Measurements from ENCODE around the gene MACROD2.
"Not testable (repeated sequence)": the region's sequence is repeated elsewhere in the genome, so short reads cannot be mapped to it uniquely, and the experiment has no call there.

The MACROD2 gene

GRCh38 chr20:15077733-15078250, 1082.5 kb downstream of the MACROD2 start:
- no peak for DNase-seq

GRCh38 chr20:15079594-15080340, 1084.5 kb downstream of the MACROD2 start:
- DNase-seq: no peak

GRCh38 chr20:15081261-15081660, 1085.9 kb downstream of the MACROD2 start:
- no peak for DNase-seq

GRCh38 chr20:15091421-15092037, 1096.2 kb downstream of the MACROD2 start:
- DNase-seq: no peak

- DNase-seq: no peak
Measured at GRCh38 chr20:15098351-15098750, 1103.0 kb downstream of the MACROD2 start.

- DNase-seq: no peak
Measured at GRCh38 chr20:15099130-15099529, 1103.8 kb downstream of the MACROD2 start.

GRCh38 chr20:15100506-15101160, 1105.3 kb downstream of the MACROD2 start:
- no peak for DNase-seq

- DNase-seq: no peak
Measured at GRCh38 chr20:15107931-15108330, 1112.6 kb downstream of the MACROD2 start.

GRCh38 chr20:15109494-15109893, 1114.2 kb downstream of the MACROD2 start:
- DNase-seq: no peak

GRCh38 chr20:15111654-15112053, 1116.3 kb downstream of the MACROD2 start:
- no peak for DNase-seq

GRCh38 chr20:15113144-15113773, 1117.9 kb downstream of the MACROD2 start:
- DNase-seq: no peak

GRCh38 chr20:15119852-15120487, 1124.7 kb downstream of the MACROD2 start:
- DNase-seq: no peak

- DNase-seq: no peak
Measured at GRCh38 chr20:15122613-15123012, 1127.3 kb downstream of the MACROD2 start.

GRCh38 chr20:15131176-15131575, 1135.9 kb downstream of the MACROD2 start:
- no peak for DNase-seq

- DNase-seq: no peak
Measured at GRCh38 chr20:15138548-15139126, 1143.3 kb downstream of the MACROD2 start.

- DNase-seq: no peak
Measured at GRCh38 chr20:15139522-15139921, 1144.2 kb downstream of the MACROD2 start.

- DNase-seq: no peak
Measured at GRCh38 chr20:15140286-15140685, 1145.0 kb downstream of the MACROD2 start.

GRCh38 chr20:15140940-15141339, 1145.6 kb downstream of the MACROD2 start:
- DNase-seq: not testable (repeated sequence)

- no peak for DNase-seq
Measured at GRCh38 chr20:15141861-15142260, 1146.5 kb downstream of the MACROD2 start.

- no peak for DNase-seq
Measured at GRCh38 chr20:15143478-15143877, 1148.2 kb downstream of the MACROD2 start.

- DNase-seq: no peak
Measured at GRCh38 chr20:15144916-15145315, 1149.6 kb downstream of the MACROD2 start.

- no peak for DNase-seq
Measured at GRCh38 chr20:15146948-15147347, 1151.6 kb downstream of the MACROD2 start.

Data from NCI-H510A (cell line).